ENCODE measurements around the gene IL11RA.

GRCh38 chr9:34612788-34613390, 39.1 kb upstream of the IL11RA start:
- no peak for TF ChIP-seq POLR2A (IDR thresholded peaks at IDR 0.05)
- peak; percentile 74 to 85 (median 84) for TF ChIP-seq CTCF (IDR thresholded peaks at IDR 0.05)

All from right lobe of liver (tissue), 4 donors.